DND-41 (cell line): ENCODE measurements around the gene CTNNA3.

Experiments
- ATAC-seq: fragments of 200-7000 bp; cut with Tn5 transposase; 3 replicates; pipeline ENCODE4 v1.9.1; 2021; ENCODE audit warnings: low read depth; ENCODE audit not compliant: insufficient read depth
- DNase-seq: peaks from one replicate; pipeline ENCODE4 v3.0.0-alpha.2; 2020
- H2AFZ ChIP-seq: 2 replicates; pipeline ENCODE4 v1.6.0; 2012; ENCODE audit warnings: low read depth, low read length
- H3K27ac ChIP-seq: 2 replicates; pipeline ENCODE4 v1.5.1; 2012; ENCODE audit warnings: low read length, inconsistent platforms
- H3K27me3 ChIP-seq: fragments of 200-600 bp; sonication (generic); 2 replicates; pipeline ENCODE4 v1.6.0; 2012; ENCODE audit warnings: low read length, mild to moderate bottlenecking, inconsistent platforms; ENCODE audit not compliant: insufficient read depth, poor library complexity
- H3K36me3 ChIP-seq: 2 replicates; pipeline ENCODE4 v1.5.1; 2012; ENCODE audit warnings: low read length, inconsistent platforms; ENCODE audit not compliant: insufficient read depth
- H3K4me1 ChIP-seq: 2 replicates; pipeline ENCODE4 v1.5.1; 2012; ENCODE audit warnings: mild to moderate bottlenecking, low read length; ENCODE audit not compliant: insufficient read depth
- H3K4me2 ChIP-seq: 2 replicates; pipeline ENCODE4 v1.6.0; 2012; ENCODE audit warnings: mild to moderate bottlenecking, moderate library complexity, low read length, inconsistent platforms; ENCODE audit not compliant: insufficient read depth
- H3K4me3 ChIP-seq, 2 experiments: fragments of 200-600 bp in 1 of 2; shearing (Covaris generic) in 1 of 2; 2 replicates each; pipeline ENCODE4 v1.5.1; 2012 to 2016; ENCODE audit warnings: inconsistent platforms in 2 of 2, low read length in 2 of 2, mild to moderate bottlenecking in 2 of 2, low read depth in 1 of 2, moderate library complexity in 1 of 2
- H3K79me2 ChIP-seq: 2 replicates; pipeline ENCODE4 v1.6.0; 2012; ENCODE audit warnings: low read length, inconsistent platforms; ENCODE audit not compliant: insufficient read depth
- H3K9ac ChIP-seq: 2 replicates; pipeline ENCODE4 v1.6.0; 2012; ENCODE audit warnings: low read depth, mild to moderate bottlenecking, inconsistent platforms, low read length, moderate library complexity
- H3K9me3 ChIP-seq: 2 replicates; pipeline ENCODE4 v1.5.1; 2012; ENCODE audit warnings: low read length, moderate library complexity, mild to moderate bottlenecking, inconsistent platforms; ENCODE audit not compliant: insufficient read depth, severe bottlenecking
- H4K20me1 ChIP-seq: 2 replicates; pipeline ENCODE4 v1.6.0; 2012; ENCODE audit warnings: low read length; ENCODE audit not compliant: insufficient read depth
- CTCF ChIP-seq: IDR thresholded peaks from 2 replicates; pipeline ENCODE4 v1.5.1; 2012; ENCODE audit warnings: borderline replicate concordance, low read length, moderate library complexity, mild to moderate bottlenecking; ENCODE audit not compliant: poor library complexity, severe bottlenecking; ENCODE audit errors: extremely low read depth
- EZH2 ChIP-seq: IDR thresholded peaks from 3 replicates; pipeline ENCODE4 v1.6.1; 2012; ENCODE audit warnings: borderline replicate concordance, low read depth, mild to moderate bottlenecking, moderate library complexity, low read length, inconsistent platforms; ENCODE audit not compliant: severe bottlenecking

CTNNA3 gene

DNA sequence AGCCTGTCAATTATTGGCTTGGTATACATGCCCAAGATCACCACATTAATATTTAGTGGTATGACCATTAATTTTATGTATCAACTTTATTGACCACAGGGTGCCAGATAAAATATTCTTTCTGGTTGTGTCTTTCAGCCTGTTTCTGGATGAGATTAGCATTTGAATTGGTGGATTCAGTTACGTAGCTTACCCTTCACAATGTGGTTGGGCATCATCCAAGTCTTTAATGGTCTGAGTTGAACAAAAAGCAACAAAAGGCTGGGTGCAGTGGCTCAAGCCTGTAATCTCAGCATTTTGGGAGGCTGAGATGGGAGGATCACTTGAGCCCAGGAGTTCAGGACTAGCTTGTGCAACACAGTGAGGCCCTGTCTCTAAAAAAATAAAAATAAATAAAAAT lies 1472.3 kb downstream of the CTNNA3 start:
- H3K9me3 ChIP-seq = no peaks in the 10 kb centered on the region
- H3K9ac ChIP-seq = no peak overlapping the region
- TF ChIP-seq CTCF = no peak
- TF ChIP-seq EZH2 = no peak
- H2AFZ ChIP-seq = no peak overlapping the region
- H3K4me1 ChIP-seq = no peaks in the 10 kb centered on the region
- no peaks in the 10 kb centered on the region for H3K27me3 ChIP-seq
- H3K4me2 ChIP-seq = no peak overlapping the region
- H3K27ac ChIP-seq = no peak overlapping the region
- H3K36me3 ChIP-seq = no peaks in the 10 kb centered on the region
- no peaks in the 10 kb centered on the region for H3K79me2 ChIP-seq
- no peaks in the 10 kb centered on the region for H4K20me1 ChIP-seq
- ATAC-seq (no peak), DNase-seq (no peak)
- no peak overlapping the region for H3K4me3 ChIP-seq

- TF ChIP-seq CTCF (no peak), EZH2 (no peak)
- no peak overlapping the region for H3K9ac ChIP-seq
- no peaks in the 10 kb centered on the region for H3K79me2 ChIP-seq
- DNase-seq = no peak
- no peaks in the 10 kb centered on the region for H3K9me3 ChIP-seq
- H3K27me3 ChIP-seq = no peaks in the 10 kb centered on the region
- ATAC-seq = no peak
- H3K4me2 ChIP-seq = no peak overlapping the region
- no peaks in the 10 kb centered on the region for H3K4me1 ChIP-seq
- H2AFZ ChIP-seq = no peak overlapping the region
- no peaks in the 10 kb centered on the region for H3K36me3 ChIP-seq
- no peaks in the 10 kb centered on the region for H4K20me1 ChIP-seq
- H3K4me3 ChIP-seq = no peak overlapping the region
- H3K27ac ChIP-seq = no peak overlapping the region
Observed at GRCh38 chr10:66222462-66223046, 1473.4 kb downstream of the CTNNA3 start.

- H3K79me2 ChIP-seq = no peaks in the 10 kb centered on the region
- H2AFZ ChIP-seq = no peak overlapping the region
- TF ChIP-seq CTCF (no peak), EZH2 (no peak)
- no peak overlapping the region for H3K4me2 ChIP-seq
- H3K27me3 ChIP-seq = no peaks in the 10 kb centered on the region
- H4K20me1 ChIP-seq = no peaks in the 10 kb centered on the region
- no peaks in the 10 kb centered on the region for H3K36me3 ChIP-seq
- H3K27ac ChIP-seq = no peak overlapping the region
- no peak overlapping the region for H3K9ac ChIP-seq
- no peaks in the 10 kb centered on the region for H3K4me1 ChIP-seq
- no peak for DNase-seq
- H3K4me3 ChIP-seq = no peak overlapping the region
- H3K9me3 ChIP-seq = no peaks in the 10 kb centered on the region
- ATAC-seq = no peak
Observed at GRCh38 chr10:66218981-66219587, 1476.9 kb downstream of the CTNNA3 start.

- no peaks in the 10 kb centered on the region for H3K4me1 ChIP-seq
- no peak overlapping the region for H2AFZ ChIP-seq
- H3K9ac ChIP-seq = no peak overlapping the region
- H4K20me1 ChIP-seq = no peaks in the 10 kb centered on the region
- H3K4me3 ChIP-seq = no peak overlapping the region
- H3K9me3 ChIP-seq = no peaks in the 10 kb centered on the region
- no peak for ATAC-seq
- TF ChIP-seq CTCF (no peak), EZH2 (no peak)
- no peak overlapping the region for H3K27ac ChIP-seq
- H3K36me3 ChIP-seq = no peaks in the 10 kb centered on the region
- no peaks in the 10 kb centered on the region for H3K79me2 ChIP-seq
- no peak for DNase-seq
- H3K27me3 ChIP-seq = no peaks in the 10 kb centered on the region
- no peak overlapping the region for H3K4me2 ChIP-seq
Observed at GRCh38 chr10:66218289-66218688, 1477.7 kb downstream of the CTNNA3 start.
